Bronchial epithelial cell (primary cell): ENCODE data around the gene LRP6. TPM values are rescaled to one million over a fixed set of nuclear protein-coding genes. Genes with fewer than 3 reads are reported as not detected.

ENCODE experiments used
- DNase-seq: peaks from one replicate; pipeline ENCODE4 v3.0.0-alpha.2; 2010; ENCODE audit warnings: low read depth
- FAIRE-seq: peaks from 2 replicates; lab custom pipeline; 2011; peaks lifted over from hg19 to GRCh38; lab: Jason Lieb, UNC
- H3K27me3 ChIP-seq: 2 replicates; pipeline ENCODE4 v1.5.1; 2011; ENCODE audit warnings: low read length; ENCODE audit not compliant: control insufficient read depth, insufficient read depth
- H3K36me3 ChIP-seq: 2 replicates; pipeline ENCODE4 v1.5.1; 2011; ENCODE audit warnings: low read length; ENCODE audit not compliant: control insufficient read depth, insufficient read depth
- H3K4me3 ChIP-seq: 2 replicates; pipeline ENCODE4 v1.5.1; 2011; ENCODE audit warnings: mild to moderate bottlenecking, low read depth, low read length, control low read depth
- total RNA-seq: library from RNA; depleted of rRNA; stranded (reverse); fragments of >200 nt; gene quantifications from 2 replicates; pipeline ENCODE4 v1.2.1, GENCODE V29; 2014
- TF ChIP-seq, protein P1 (sequence below): IDR thresholded peaks from 2 replicates; pipeline ENCODE4 v1.5.1; 2011; ENCODE audit warnings: mild to moderate bottlenecking, moderate library complexity, low read length, control low read depth, inconsistent platforms; ENCODE audit not compliant: insufficient read depth, severe bottlenecking

The LRP6 gene
- total RNA-seq, 1 donor from 2014 or later: 17.6 TPM

DNA sequence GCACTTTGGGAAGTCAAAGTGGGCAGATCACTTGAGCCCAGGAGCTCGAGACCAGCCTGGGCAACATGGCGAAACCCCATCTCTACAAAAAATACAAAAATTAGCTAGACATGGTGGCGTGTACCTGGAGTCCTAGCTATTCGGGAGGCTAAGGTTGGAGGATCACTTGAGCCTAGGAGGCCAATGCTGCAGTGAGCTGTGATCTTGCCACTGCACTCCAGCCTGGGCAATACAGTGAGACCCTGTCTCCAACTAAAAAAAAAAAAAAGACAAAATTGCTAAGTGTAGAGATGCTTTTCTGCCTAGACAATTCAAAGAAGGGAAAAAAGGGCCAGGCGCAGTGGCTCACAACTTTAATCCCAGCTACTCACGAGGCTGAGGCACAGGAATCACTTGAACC, 3.4 kb upstream of the LRP6 start:
- Histone ChIP-seq H3K36me3 (no peaks in the 10 kb centered on the region), H3K4me3 (no peak overlapping the region), H3K27me3 (no peaks in the 10 kb centered on the region)
- TF ChIP-seq, protein P1, sequence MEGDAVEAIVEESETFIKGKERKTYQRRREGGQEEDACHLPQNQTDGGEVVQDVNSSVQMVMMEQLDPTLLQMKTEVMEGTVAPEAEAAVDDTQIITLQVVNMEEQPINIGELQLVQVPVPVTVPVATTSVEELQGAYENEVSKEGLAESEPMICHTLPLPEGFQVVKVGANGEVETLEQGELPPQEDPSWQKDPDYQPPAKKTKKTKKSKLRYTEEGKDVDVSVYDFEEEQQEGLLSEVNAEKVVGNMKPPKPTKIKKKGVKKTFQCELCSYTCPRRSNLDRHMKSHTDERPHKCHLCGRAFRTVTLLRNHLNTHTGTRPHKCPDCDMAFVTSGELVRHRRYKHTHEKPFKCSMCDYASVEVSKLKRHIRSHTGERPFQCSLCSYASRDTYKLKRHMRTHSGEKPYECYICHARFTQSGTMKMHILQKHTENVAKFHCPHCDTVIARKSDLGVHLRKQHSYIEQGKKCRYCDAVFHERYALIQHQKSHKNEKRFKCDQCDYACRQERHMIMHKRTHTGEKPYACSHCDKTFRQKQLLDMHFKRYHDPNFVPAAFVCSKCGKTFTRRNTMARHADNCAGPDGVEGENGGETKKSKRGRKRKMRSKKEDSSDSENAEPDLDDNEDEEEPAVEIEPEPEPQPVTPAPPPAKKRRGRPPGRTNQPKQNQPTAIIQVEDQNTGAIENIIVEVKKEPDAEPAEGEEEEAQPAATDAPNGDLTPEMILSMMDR: no peak
- DNase-seq (no peak), FAIRE-seq (no peak)

DNA sequence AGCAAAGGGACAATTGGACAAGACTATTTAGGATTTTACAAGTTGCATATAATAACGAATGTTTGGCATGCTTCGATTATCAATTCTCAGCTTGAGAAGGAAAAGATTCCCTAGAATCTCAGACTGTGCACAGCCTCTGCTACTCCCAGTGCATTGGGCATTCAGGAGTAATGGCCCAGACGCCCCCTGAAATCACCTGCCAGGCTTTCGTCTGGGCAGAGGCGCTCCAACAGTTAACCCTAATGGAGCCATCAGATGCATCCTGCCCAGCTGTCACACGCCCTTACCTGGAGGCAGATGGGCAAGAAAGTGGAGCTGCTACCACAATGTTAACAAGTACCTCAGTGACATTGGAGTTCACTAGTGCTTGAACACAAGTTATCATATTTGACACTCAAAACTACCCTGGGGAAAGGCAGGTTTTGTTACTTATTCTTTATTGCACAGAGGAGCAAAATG, 927 bp upstream of the LRP6 start:
- TF ChIP-seq, protein P1: no peak
- DNase-seq (no peak), FAIRE-seq (no peak)

DNA sequence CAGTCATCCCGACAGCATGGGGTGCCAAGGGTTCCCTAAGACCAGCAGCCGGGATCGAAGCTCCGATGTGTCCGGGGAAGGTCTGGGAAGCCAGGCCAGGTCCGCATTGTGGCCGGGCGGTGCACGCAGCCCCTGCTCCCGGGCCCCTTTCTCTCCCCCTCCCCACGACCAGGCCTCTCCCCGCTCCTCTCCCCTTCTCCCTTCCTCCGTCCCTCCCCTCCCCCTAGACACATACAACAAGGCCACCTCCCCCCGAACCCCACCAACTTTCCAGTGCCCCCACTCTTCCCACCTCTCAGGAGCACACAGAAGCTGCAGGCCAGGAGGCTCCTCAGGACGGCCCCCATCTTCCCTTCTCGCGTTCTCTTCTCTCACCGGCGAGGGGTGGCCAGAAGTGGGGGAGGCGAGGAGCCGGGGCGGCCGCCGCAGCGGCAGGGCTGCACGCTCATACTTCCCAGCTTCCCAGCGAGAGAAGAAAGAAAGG, 413 bp downstream of the LRP6 start:
- TF ChIP-seq, protein P1: no peak
- Histone ChIP-seq H3K27me3 (no peaks in the 10 kb centered on the region), H3K36me3 (no peaks in the 10 kb centered on the region), H3K4me3 (peak overlapping the region; percentile 71)
- FAIRE-seq (no peak), DNase-seq (no peak)

More for the DNA sequence above, 927 bp upstream of the LRP6 start:
- Histone ChIP-seq H3K4me3 (peak overlapping the region; percentile 71), H3K36me3 (no peaks in the 10 kb centered on the region), H3K27me3 (no peaks in the 10 kb centered on the region)

DNA sequence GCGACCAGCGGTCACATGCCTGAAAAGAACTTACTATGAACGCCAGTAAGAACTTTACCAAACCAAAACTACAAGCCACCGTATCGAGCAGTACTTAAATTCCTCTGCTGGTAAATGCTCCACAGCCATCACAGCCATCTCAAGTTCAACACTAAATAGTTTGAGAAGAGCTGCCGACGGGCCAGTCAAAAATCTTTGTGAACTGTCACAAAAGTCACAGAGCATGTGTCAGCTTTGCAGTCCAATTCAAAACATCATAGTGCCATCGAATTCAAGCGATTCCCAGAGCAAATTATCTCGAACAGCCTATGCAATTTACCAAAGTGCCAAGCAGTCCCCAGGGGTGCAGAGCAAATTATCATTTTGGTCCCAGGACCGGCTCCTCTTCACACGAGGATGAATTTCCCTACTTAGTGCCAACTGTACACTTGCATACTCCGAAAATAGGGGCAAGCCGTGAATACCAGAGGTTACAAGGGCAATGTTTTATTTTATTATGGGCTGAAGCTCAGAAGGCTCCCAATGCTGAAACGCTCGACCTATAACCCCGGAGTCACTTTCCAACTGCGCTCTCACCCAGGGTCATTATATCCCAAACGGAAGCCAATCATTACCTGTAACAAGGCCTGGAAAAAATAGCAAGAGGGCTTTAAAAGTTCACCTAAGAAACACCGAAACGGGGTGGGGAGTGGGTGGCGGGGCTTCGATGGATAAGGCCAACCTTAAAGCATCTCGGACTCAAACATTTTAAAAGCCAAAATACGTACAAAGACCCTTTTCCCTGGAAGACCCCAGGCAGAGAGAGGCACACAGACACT, 1.1 kb downstream of the LRP6 start:
- FAIRE-seq: no peak

DNA sequence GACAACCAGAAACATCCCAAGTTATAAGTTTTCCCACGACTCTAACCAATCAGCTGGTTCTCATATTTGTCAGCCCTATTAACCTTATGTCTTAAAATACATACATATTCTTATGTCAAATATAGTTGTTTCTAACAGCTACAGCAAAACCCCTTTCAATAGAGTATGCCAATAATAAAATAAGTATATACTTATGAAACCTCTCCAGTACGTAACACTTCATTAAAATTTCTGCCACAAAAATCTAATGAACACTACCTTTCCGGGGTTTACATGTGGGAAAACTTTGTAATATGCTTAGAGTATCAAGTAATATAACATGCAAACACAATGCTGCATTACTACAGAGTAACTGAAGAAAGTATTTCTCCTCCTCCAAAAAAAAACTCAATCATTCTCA, 1.8 kb downstream of the LRP6 start:
- no peak for DNase-seq
- peak overlapping the region; percentile 71 for H3K4me3 ChIP-seq
- TF ChIP-seq, protein P1: no peak
- H3K27me3 ChIP-seq: no peaks in the 10 kb centered on the region
- no peak for FAIRE-seq
- H3K36me3 ChIP-seq: no peaks in the 10 kb centered on the region

More for the DNA sequence above, 1.1 kb downstream of the LRP6 start:
- H3K36me3 ChIP-seq: no peaks in the 10 kb centered on the region
- no peaks in the 10 kb centered on the region for H3K27me3 ChIP-seq
- TF ChIP-seq, protein P1: no peak
- H3K4me3 ChIP-seq: peak overlapping the region; percentile 71
- peak; percentile 17 for DNase-seq
